B cell (primary cell): ENCODE data around the gene TMEM233. TPM values are rescaled to one million over a fixed set of nuclear protein-coding genes. Genes with fewer than 3 reads are reported as not detected.
A peak's percentile ranks its signal among the peaks of the same experiment; 100 is the strongest.

Experiments
- ATAC-seq: fragments of 200-7000 bp; cut with Tn5 transposase; one replicate; pipeline ENCODE4 v1.10.0; 2021; ENCODE audit warnings: low read depth, mild to moderate bottlenecking, moderate number of reproducible peaks, moderate library complexity
- CTCF ChIA-PET: fragments of 350-600 bp; sonication (Branson Sonifier 250); formaldehyde crosslinking; loops from one replicate; lab custom pipeline; 2021; ENCODE audit warnings: antibody characterized with exemption, inconsistent platforms; lab: Charles Lee
- POLR2A ChIA-PET: fragments of 350-600 bp; sonication (Branson Sonifier 250); formaldehyde crosslinking; loops from one replicate; lab custom pipeline; 2021; ENCODE audit warnings: antibody characterized with exemption; lab: Charles Lee
- DNase-seq: peaks from one replicate; pipeline ENCODE4 v3.0.0; 2013
- H2AFZ ChIP-seq: 2 replicates; pipeline ENCODE4 v1.6.1; 2012; ENCODE audit warnings: mild to moderate bottlenecking, low read depth, low read length; ENCODE audit not compliant: insufficient read depth, poor library complexity, severe bottlenecking
- H3K27ac ChIP-seq, 2 donors: 1 replicate in 1 of 2; 2 replicates in 1 of 2; pipeline ENCODE4 v1.5.1; 2012 to 2013; ENCODE audit warnings: low read length in 2 of 2, mild to moderate bottlenecking in 2 of 2, moderate library complexity in 1 of 2
- H3K27me3 ChIP-seq, 4 experiments: fragments of 200-600 bp in 1 of 4; sonication (generic) in 1 of 4; replicated peaks in 1 of 4; 1 replicate in 2 of 4; 2 replicates in 2 of 4; pipeline versions ENCODE4 v1.6.1 to v1.7.0; 2013 to 2016; ENCODE audit warnings: low read length in 3 of 4, mild to moderate bottlenecking in 2 of 4, mixed read lengths in 1 of 4, moderate library complexity in 1 of 4; ENCODE audit not compliant: insufficient read depth in 4 of 4, control insufficient read depth in 3 of 4; ENCODE audit errors: control extremely low read depth in 1 of 4
- H3K36me3 ChIP-seq, 2 experiments: replicated peaks in 1 of 2; 1 replicate in 1 of 2; 2 replicates in 1 of 2; pipeline versions ENCODE4 v1.6.1 to v1.7.1; 2013; ENCODE audit warnings: low read length in 1 of 2; ENCODE audit not compliant: insufficient read depth in 2 of 2, control insufficient read depth in 1 of 2; ENCODE audit errors: control extremely low read depth in 1 of 2, extremely low read depth in 1 of 2
- H3K4me1 ChIP-seq, 2 donors: fragments of 200-600 bp in 1 of 2; sonication (generic) in 1 of 2; 1 replicate in 1 of 2; 2 replicates in 1 of 2; pipeline versions ENCODE4 v1.5.1 to v1.6.1; 2013 to 2017; ENCODE audit warnings: low read length in 2 of 2; ENCODE audit not compliant: control insufficient read depth in 2 of 2, insufficient read depth in 2 of 2
- H3K4me2 ChIP-seq: replicated peaks from 2 replicates; pipeline ENCODE3; 2012; ENCODE audit warnings: mild to moderate bottlenecking, low read depth, low read length; ENCODE audit not compliant: poor library complexity, severe bottlenecking
- H3K4me3 ChIP-seq, 5 experiments: fragments of 200-600 bp in 1 of 5; sonication (generic) in 1 of 5; 1 replicate in 3 of 5; 2 replicates in 2 of 5; pipeline versions ENCODE4 v1.5.1 to v1.7.0; 2011 to 2016; ENCODE audit warnings: low read length in 4 of 5, mild to moderate bottlenecking in 4 of 5, low read depth in 2 of 5, control low read depth in 1 of 5, moderate library complexity in 1 of 5; ENCODE audit not compliant: insufficient read depth in 1 of 5; ENCODE audit errors: control extremely low read depth in 1 of 5, extremely low read depth in 1 of 5
- H3K79me2 ChIP-seq: fragments of 200-600 bp; sonication (generic); one replicate; pipeline ENCODE4 v1.6.0; 2016; ENCODE audit warnings: low read length; ENCODE audit not compliant: control insufficient read depth, insufficient read depth
- H3K9ac ChIP-seq: fragments of 200-600 bp; sonication (generic); 2 replicates; pipeline ENCODE4 v1.6.1; 2017; ENCODE audit warnings: mild to moderate bottlenecking, low read length, moderate library complexity
- H3K9me3 ChIP-seq, 3 donors: one replicate each; pipeline versions ENCODE4 v1.6.1 to v1.7.1; 2013; ENCODE audit warnings: low read length in 2 of 3; ENCODE audit not compliant: control insufficient read depth in 2 of 3, insufficient read depth in 1 of 3; ENCODE audit errors: control extremely low read depth in 1 of 3
- H4K20me1 ChIP-seq: 2 replicates; pipeline ENCODE4 v1.6.0; 2012; ENCODE audit warnings: mild to moderate bottlenecking, low read length; ENCODE audit not compliant: insufficient read depth, control insufficient read depth, poor library complexity, severe bottlenecking
- H3K27ac Mint-ChIP-seq: one replicate; pipeline ENCODE4 v1.8.0; 2021; ENCODE audit warnings: mixed read lengths
- H3K27me3 Mint-ChIP-seq: one replicate; pipeline ENCODE4 v1.8.0; 2021; ENCODE audit warnings: mixed read lengths
- H3K4me1 Mint-ChIP-seq: one replicate; pipeline ENCODE4 v1.8.0; 2021; ENCODE audit warnings: mixed read lengths
- H3K4me3 Mint-ChIP-seq: one replicate; pipeline ENCODE4 v1.8.0; 2021; ENCODE audit warnings: mixed read lengths
- H3K9me3 Mint-ChIP-seq: one replicate; pipeline ENCODE4 v1.8.0; 2022; ENCODE audit warnings: mixed read lengths; ENCODE audit not compliant: insufficient read depth
- CTCF ChIP-seq: fragments of 200-600 bp; IDR thresholded peaks from one replicate; pipeline ENCODE4 v1.8.0; 2022; ENCODE audit warnings: antibody characterized with exemption, mild to moderate bottlenecking
- EZH2 ChIP-seq: IDR thresholded peaks from 2 replicates; pipeline ENCODE4 v1.6.1; 2012; ENCODE audit warnings: borderline replicate concordance, low read depth, mild to moderate bottlenecking, moderate library complexity, low read length; ENCODE audit not compliant: insufficient read depth, poor library complexity, severe bottlenecking
- WGBS: methylation state at CpG from one replicate; pipeline ENCODE4 v1.1.5; 2013; ENCODE audit warnings: missing lambda C conversion rate; ENCODE audit not compliant: insufficient coverage; 5-methylcytosine and 5-hydroxymethylcytosine counted together
- intact Hi-C: fragments of 100-400 bp; cut with micrococcal nuclease; formaldehyde crosslinking; loops from one replicate; pipeline ENCODE4 v1.10.0; 2022
- polyA plus RNA-seq: library from polyadenylated mRNA; depleted of rRNA; stranded (reverse); fragments of >200 nt; gene quantifications from 2 replicates; pipeline ENCODE4 v1.2.3, GENCODE V29; 2012
- total RNA-seq, 2 donors: library from RNA; stranded (reverse); fragments of 120-200 nt in 1 of 2; gene quantifications; 1 replicate in 1 of 2; 2 replicates in 1 of 2; pipeline versions ENCODE4 v1.2.3 to v1.2.4, GENCODE V29; 2013 to 2022

TMEM233 gene
- total and polyA plus RNA-seq, 2 donors (not counting 1 experiment from before 2014, with no cell fraction given): not detected

DNA sequence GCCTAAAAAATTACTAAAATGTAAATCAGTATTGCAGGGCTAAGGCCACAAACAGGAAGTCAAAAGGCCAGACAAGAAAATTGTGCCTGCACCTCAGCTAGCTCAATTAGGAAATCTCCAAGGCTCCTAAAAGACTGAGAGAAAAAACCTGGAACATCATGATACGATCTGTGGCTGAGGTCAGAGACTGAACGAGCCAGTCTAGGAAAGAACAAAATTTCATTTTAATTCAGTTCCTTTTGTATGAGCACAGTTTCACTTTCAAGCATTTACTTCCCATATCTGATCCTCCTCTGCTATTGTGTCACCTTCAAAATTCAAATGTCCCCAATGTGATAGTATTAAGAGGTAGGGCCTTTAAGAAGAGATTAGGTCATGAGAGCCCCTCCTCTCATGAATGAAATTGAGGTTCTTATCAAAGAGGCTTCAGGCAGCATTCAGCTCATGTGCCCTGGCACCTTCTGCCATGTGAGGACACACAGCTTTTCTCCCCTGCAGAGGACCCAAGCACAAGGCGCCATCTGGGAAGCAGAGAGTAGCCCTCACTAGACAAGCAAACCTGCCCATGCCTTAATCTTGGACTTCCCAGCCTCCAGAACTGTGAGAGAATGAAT, 89.2 kb downstream of the TMEM233 start:
- intact Hi-C loops: loop anchor here (1.0 kb wide), 1 partner anchor 15 kb away; no protein-coding TSS in a partner anchor
- Histone ChIP-seq H3K36me3 (peaks cover 4 to 39% of the 10 kb centered on the region in 2 experiments), H3K27ac (peak overlapping the region; percentile 85 to 94), H3K9ac (peak overlapping the region; percentile 58), H2AFZ (peak overlapping the region; percentile 67), H3K4me2 (peak overlapping the region; percentile 70), H3K27me3 (no peaks in the 10 kb centered on the region), H4K20me1 (no peaks in the 10 kb centered on the region), H3K79me2 (no peaks in the 10 kb centered on the region), H3K4me1 (peaks cover 19 to 29% of the 10 kb centered on the region in 2 donors), H3K4me3 (peak overlapping the region in 3 of 5 experiments; percentile 19 to 43 (median 42)), H3K9me3 (peaks cover 0 to 7% (median 0%) of the 10 kb centered on the region in 3 donors)
- peak; percentile 68 for DNase-seq
- TF ChIP-seq CTCF (no peak), EZH2 (no peak)
- peak; percentile 74 for ATAC-seq
- ChIA-PET POLR2A (interaction anchor here (1.2 kb wide), 1 partner anchor 15 kb away, joined by 6 read pairs; the partner anchor contains the start of gene PRKAB1), CTCF (interaction anchor here (2.1 to 4.9 kb wide), 2 partner anchors 13 to 15 kb away, joined by 5 to 22 read pairs; partner anchors contain the start of gene PRKAB1)
- H3K4me1 Mint-ChIP-seq: peaks cover 43% of the 10 kb centered on the region
- H3K4me3 Mint-ChIP-seq: peak overlapping the region; percentile 80
- H3K9me3 Mint-ChIP-seq: no peaks in the 10 kb centered on the region
- no peaks in the 10 kb centered on the region for H3K27me3 Mint-ChIP-seq
- 52% methylated on average over 2 of the region's 3 CpGs for WGBS
- peak overlapping the region; percentile 95 for H3K27ac Mint-ChIP-seq

DNA sequence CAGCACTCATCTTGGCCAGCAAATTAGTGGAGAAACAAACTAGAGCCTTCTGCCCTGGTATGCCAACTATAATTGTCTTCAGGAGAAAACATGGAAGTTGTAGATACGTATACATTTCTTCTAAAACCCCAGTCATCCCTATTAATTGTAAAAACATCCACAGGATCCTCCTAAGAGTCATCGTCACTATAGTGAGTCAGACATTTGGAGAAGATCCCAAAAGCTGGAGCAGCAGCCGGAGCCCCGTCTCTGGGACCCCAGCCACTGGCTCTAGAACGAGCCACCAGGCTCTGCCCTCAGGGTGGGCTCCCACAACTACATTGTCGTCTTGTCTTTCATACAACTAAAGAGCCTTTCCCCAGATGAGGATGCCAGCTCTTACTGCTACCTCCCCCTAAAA, 89.8 kb downstream of the TMEM233 start:
- Histone ChIP-seq H3K9me3 (peaks cover 0 to 7% (median 0%) of the 10 kb centered on the region in 3 donors), H3K9ac (peak overlapping the region; percentile 58), H3K4me3 (peak overlapping the region in 1 of 5 experiments; percentile 43), H3K27ac (peak overlapping the region; percentile 85 to 94), H3K36me3 (peaks cover 2 to 33% of the 10 kb centered on the region in 2 experiments), H3K27me3 (no peaks in the 10 kb centered on the region), H2AFZ (peak overlapping the region; percentile 67), H3K79me2 (no peaks in the 10 kb centered on the region), H3K4me2 (peak overlapping the region; percentile 70), H4K20me1 (no peaks in the 10 kb centered on the region), H3K4me1 (peaks cover 19 to 29% of the 10 kb centered on the region in 2 donors)
- ChIA-PET CTCF (interaction anchor here (0.6 to 4.9 kb wide), 3 partner anchors 12 to 1353 kb away, joined by 4 to 22 read pairs (median 5); partner anchors contain the start of gene PRKAB1), POLR2A (no interaction called here)
- Mint-ChIP-seq H3K9me3 (no peaks in the 10 kb centered on the region), H3K27ac (peak overlapping the region; percentile 95), H3K4me3 (no peak overlapping the region), H3K4me1 (peaks cover 44% of the 10 kb centered on the region), H3K27me3 (no peaks in the 10 kb centered on the region)
- ATAC-seq (no peak), DNase-seq (no peak)
- intact Hi-C loops: no loop called here
- TF ChIP-seq EZH2: no peak
- 90% methylated on average over 4 of the region's 6 CpGs for WGBS
